T-cell (primary cell): ENCODE results near the gene PLRG1. TPM values are rescaled to one million over a fixed set of nuclear protein-coding genes. Genes with fewer than 3 reads are reported as not detected.

Experiments used
- ATAC-seq, 4 experiments: fragments of 200-7000 bp in 3 of 4; fragments of 150-1000 bp in 1 of 4; cut with Tn5 transposase; replicated peaks in 1 of 4; 1 replicate in 3 of 4; 2 replicates in 1 of 4; pipeline ENCODE4 v1.10.0; 2021; ENCODE audit warnings: moderate library complexity in 3 of 4, mild to moderate bottlenecking in 2 of 4, moderate number of reproducible peaks in 1 of 4
- CTCF ChIA-PET, 2 donors: fragments of 300-600 bp; sonication (Branson Sonifier 250); formaldehyde crosslinking; loops; one replicate each; lab custom pipeline; 2022; ENCODE audit warnings: antibody characterized with exemption in 2 of 2; lab: Charles Lee
- POLR2A ChIA-PET, 2 donors: fragments of 300-600 bp; sonication (Branson Sonifier 250); formaldehyde crosslinking; loops; one replicate each; lab custom pipeline; 2022; ENCODE audit warnings: antibody characterized with exemption in 2 of 2; lab: Charles Lee
- DNase-seq, 35 experiments: peaks; one replicate each; pipeline versions ENCODE4 v3.0.0 to v3.0.0-alpha.2; 2013 to 2023
- H3K27ac ChIP-seq: one replicate; pipeline ENCODE4 v1.5.1; 2013; ENCODE audit warnings: low read length
- H3K27me3 ChIP-seq, 2 experiments: replicated peaks in 1 of 2; 1 replicate in 1 of 2; 2 replicates in 1 of 2; pipeline versions ENCODE4 v1.6.1 to v1.7.0; 2013; ENCODE audit warnings: low read length in 1 of 2, mixed read lengths in 1 of 2; ENCODE audit not compliant: control insufficient read depth in 2 of 2, insufficient read depth in 2 of 2; ENCODE audit errors: extremely low read depth in 1 of 2
- H3K36me3 ChIP-seq, 2 donors: 1 replicate in 1 of 2; 2 replicates in 1 of 2; pipeline versions ENCODE4 v1.6.1 to v1.7.0; 2013; ENCODE audit warnings: low read length in 1 of 2; ENCODE audit not compliant: control insufficient read depth in 2 of 2, insufficient read depth in 1 of 2; ENCODE audit errors: extremely low read depth in 1 of 2
- H3K4me1 ChIP-seq, 2 experiments: 1 replicate in 1 of 2; 2 replicates in 1 of 2; pipeline versions ENCODE4 v1.6.1 to v1.7.0; 2013; ENCODE audit warnings: low read length in 2 of 2, mixed read lengths in 1 of 2; ENCODE audit not compliant: insufficient read depth in 2 of 2, control insufficient read depth in 1 of 2; ENCODE audit errors: extremely low read depth in 1 of 2
- H3K4me3 ChIP-seq, 2 donors: 1 replicate in 1 of 2; 2 replicates in 1 of 2; pipeline versions ENCODE4 v1.5.1 to v1.7.0; 2013; ENCODE audit warnings: mild to moderate bottlenecking in 2 of 2, low read length in 1 of 2, moderate library complexity in 1 of 2; ENCODE audit not compliant: control insufficient read depth in 1 of 2; ENCODE audit errors: extremely low read depth in 1 of 2
- H3K9me3 ChIP-seq: 2 replicates; pipeline ENCODE4 v1.7.0; 2013
- H3K27ac Mint-ChIP-seq, 2 donors: one replicate each; pipeline ENCODE4 v1.8.0; 2020 to 2021; ENCODE audit warnings: mild to moderate bottlenecking in 2 of 2, mixed read lengths in 2 of 2
- H3K27me3 Mint-ChIP-seq, 2 donors: one replicate each; pipeline ENCODE4 v1.8.0; 2021 to 2022; ENCODE audit warnings: mixed read lengths in 2 of 2
- H3K36me3 Mint-ChIP-seq: one replicate; pipeline ENCODE4 v1.8.0; 2021; ENCODE audit warnings: mixed read lengths
- H3K4me1 Mint-ChIP-seq, 3 donors: one replicate each; pipeline ENCODE4 v1.8.0; 2020 to 2022; ENCODE audit warnings: mixed read lengths in 3 of 3, mild to moderate bottlenecking in 1 of 3
- H3K4me3 Mint-ChIP-seq, 3 donors: one replicate each; pipeline ENCODE4 v1.8.0; 2020 to 2022; ENCODE audit warnings: mild to moderate bottlenecking in 3 of 3, mixed read lengths in 3 of 3, moderate library complexity in 3 of 3
- H3K9me3 Mint-ChIP-seq, 3 donors: one replicate each; pipeline ENCODE4 v1.8.0; 2020 to 2022; ENCODE audit warnings: mixed read lengths in 3 of 3
- WGBS: methylation state at CpG from one replicate; pipeline ENCODE4 v1.1.5; 2013; ENCODE audit warnings: missing lambda C conversion rate; ENCODE audit not compliant: insufficient coverage; 5-methylcytosine and 5-hydroxymethylcytosine counted together
- total RNA-seq, 35 experiments: library from RNA in 6 of 35; stranded (reverse) in 6 of 35; fragments of 120-200 nt in 1 of 35; gene quantifications; one replicate each; pipeline versions ENCODE4 v1.2.1 to v1.2.4 and lab custom pipeline; 2013 to 2026

The PLRG1 gene
- total RNA-seq, 5 donors from 2014 or later (not counting 1 experiment from before 2014, with no cell fraction given), result 58.7 to 77.4 (median 62.7) TPM

DNA sequence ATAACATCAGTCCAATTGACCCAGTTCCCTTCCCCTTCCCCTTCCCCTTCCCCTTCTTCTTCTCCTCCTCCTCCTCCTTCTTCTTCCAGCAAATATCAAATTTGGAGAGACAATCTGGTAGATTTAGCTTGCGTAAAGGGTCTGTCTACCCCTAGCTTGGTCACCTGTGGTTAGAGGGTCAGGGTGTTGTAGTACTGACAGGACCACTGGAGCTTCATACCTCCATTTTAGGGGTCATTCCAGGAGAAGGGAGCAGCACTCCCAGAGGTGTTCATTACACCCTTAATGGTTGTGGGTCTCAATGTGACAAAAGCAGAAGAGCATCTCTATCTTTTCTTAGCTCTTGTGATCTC, 8.9 kb upstream of the PLRG1 start:
- Histone ChIP-seq H3K27me3 (peaks cover 0 to 2% of the 10 kb centered on the region in 2 experiments), H3K9me3 (no peaks in the 10 kb centered on the region), H3K4me1 (no peaks in the 10 kb centered on the region), H3K27ac (no peak overlapping the region), H3K36me3 (no peaks in the 10 kb centered on the region), H3K4me3 (no peak overlapping the region)
- DNase-seq (no peak), ATAC-seq (no peak)
- Mint-ChIP-seq H3K27me3 (peaks cover 2 to 17% of the 10 kb centered on the region in 2 donors), H3K9me3 (no peaks in the 10 kb centered on the region), H3K36me3 (no peaks in the 10 kb centered on the region), H3K27ac (no peak overlapping the region), H3K4me3 (no peak overlapping the region), H3K4me1 (no peaks in the 10 kb centered on the region)
- no CpG with 5 or more reads among the region's 1 CpG for WGBS
- ChIA-PET POLR2A (interaction anchor here in 1 of 2 donors (0.8 kb wide), 1 partner anchor 10 kb away, joined by 17 read pairs; no protein-coding TSS in a partner anchor), CTCF (interaction anchor here (0.6 to 1.4 kb wide), 9 partner anchors 9 to 812 kb away, joined by 3 to 11 read pairs (median 4); partner anchors contain the start of gene PLRG1 (in 2 of the 2))

DNA sequence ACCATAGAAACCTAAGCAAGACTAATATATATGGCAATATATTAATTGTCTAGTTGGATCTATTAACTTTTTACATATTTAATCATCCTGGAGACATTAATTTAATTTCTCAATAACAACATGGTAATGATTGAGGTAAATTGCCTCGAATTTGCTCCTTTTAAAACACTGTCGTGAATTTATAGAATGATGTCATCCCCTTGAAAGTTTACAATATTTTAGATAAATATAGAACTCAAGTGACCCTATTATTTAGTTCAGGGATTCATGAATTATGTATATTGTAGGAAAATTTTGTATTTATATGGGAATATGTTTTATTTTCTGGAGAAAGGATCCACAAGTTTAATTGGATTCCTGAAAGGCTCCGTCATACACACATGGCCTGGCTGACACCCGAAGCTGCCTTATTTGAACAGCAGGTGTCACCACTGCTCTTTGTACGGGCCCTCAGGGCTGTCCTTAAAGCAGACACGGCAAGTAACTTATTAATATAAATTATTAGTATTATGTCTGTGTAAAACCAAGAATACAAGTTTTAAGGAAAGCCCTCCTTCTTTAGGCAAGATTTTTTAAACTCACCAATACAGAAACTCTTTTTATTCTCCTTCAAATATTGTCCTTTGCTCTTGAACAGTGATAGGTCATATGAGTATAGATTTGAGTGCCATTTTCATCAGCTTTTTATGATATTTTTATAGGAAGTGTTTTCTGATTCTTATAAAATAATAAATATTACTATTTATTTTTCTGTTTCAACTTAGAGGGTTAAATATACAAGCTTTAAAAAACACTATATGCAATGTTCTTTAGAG, 1.9 kb upstream of the PLRG1 start:
- peaks cover 0 to under 1% of the 10 kb centered on the region in 2 donors for H3K27me3 Mint-ChIP-seq
- H3K4me3 ChIP-seq, result no peak overlapping the region
- no CpG with 5 or more reads among the region's 6 CpGs for WGBS

DNA sequence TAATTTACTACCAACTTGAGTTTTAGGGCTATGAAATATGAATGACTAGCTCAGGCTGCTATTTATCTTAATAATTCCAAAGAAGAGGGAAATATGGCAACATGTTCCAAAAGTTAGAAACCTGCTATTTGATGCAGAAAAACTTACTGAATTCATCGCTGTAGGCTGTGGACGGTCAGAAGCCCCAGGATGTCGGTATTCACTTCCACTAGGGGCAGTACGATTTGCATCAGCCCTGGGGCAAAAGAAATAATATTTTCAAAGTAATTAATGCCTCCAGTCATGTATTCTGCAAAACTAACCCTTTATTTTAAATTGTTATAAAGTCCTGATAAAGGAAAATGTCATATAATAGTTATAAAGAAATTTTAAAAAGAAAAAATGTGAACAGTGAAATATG, 4.5 kb downstream of the PLRG1 start:
- WGBS, result no CpG with 5 or more reads among the region's 4 CpGs
- Mint-ChIP-seq H3K9me3 (no peaks in the 10 kb centered on the region), H3K27me3 (no peaks in the 10 kb centered on the region), H3K4me1 (peaks cover 21 to 26% (median 25%) of the 10 kb centered on the region in 3 donors), H3K4me3 (no peak overlapping the region), H3K27ac (no peak overlapping the region), H3K36me3 (peaks cover 42% of the 10 kb centered on the region)
- DNase-seq (no peak), ATAC-seq (no peak)
- no peaks in the 10 kb centered on the region for H3K27me3 ChIP-seq
- H3K9me3 ChIP-seq, result no peaks in the 10 kb centered on the region
- ChIA-PET POLR2A (no interaction called here), CTCF (no interaction called here)
- no peak overlapping the region for H3K27ac ChIP-seq
- no peak overlapping the region for H3K4me3 ChIP-seq
- H3K4me1 ChIP-seq, result peaks cover 12 to 18% of the 10 kb centered on the region in 2 experiments
- peaks cover 0 to 54% of the 10 kb centered on the region in 2 donors for H3K36me3 ChIP-seq

More for the DNA sequence above, 1.9 kb upstream of the PLRG1 start:
- H3K4me3 Mint-ChIP-seq, result no peak overlapping the region
- Histone ChIP-seq H3K36me3 (peaks cover 0 to 6% of the 10 kb centered on the region in 2 donors), H3K27ac (no peak overlapping the region), H3K9me3 (no peaks in the 10 kb centered on the region), H3K27me3 (no peaks in the 10 kb centered on the region), H3K4me1 (peaks cover 14 to 20% of the 10 kb centered on the region in 2 experiments)
- peak; percentile 39 to 84 (median 59) for DNase-seq
- H3K36me3 Mint-ChIP-seq, result peaks cover 9% of the 10 kb centered on the region
- CTCF ChIA-PET, result interaction anchor here (0.6 to 6.1 kb wide), 16 partner anchors 8 to 1401 kb away, joined by 3 to 70 read pairs (median 4); partner anchors contain the start of genes CTSO (in 1 of the 2), FGB (in 1 of the 2) and MAP9 (in 1 of the 2)
- peak; percentile 39 to 41 (median 40) for ATAC-seq
- POLR2A ChIA-PET, result interaction anchor here (0.5 to 1.1 kb wide), 2 partner anchors 11 to 128 kb away, joined by 3 to 4 read pairs; no protein-coding TSS in a partner anchor
- H3K9me3 Mint-ChIP-seq, result no peaks in the 10 kb centered on the region
- peaks cover 21 to 33% (median 31%) of the 10 kb centered on the region in 3 donors for H3K4me1 Mint-ChIP-seq
- no peak overlapping the region for H3K27ac Mint-ChIP-seq

DNA sequence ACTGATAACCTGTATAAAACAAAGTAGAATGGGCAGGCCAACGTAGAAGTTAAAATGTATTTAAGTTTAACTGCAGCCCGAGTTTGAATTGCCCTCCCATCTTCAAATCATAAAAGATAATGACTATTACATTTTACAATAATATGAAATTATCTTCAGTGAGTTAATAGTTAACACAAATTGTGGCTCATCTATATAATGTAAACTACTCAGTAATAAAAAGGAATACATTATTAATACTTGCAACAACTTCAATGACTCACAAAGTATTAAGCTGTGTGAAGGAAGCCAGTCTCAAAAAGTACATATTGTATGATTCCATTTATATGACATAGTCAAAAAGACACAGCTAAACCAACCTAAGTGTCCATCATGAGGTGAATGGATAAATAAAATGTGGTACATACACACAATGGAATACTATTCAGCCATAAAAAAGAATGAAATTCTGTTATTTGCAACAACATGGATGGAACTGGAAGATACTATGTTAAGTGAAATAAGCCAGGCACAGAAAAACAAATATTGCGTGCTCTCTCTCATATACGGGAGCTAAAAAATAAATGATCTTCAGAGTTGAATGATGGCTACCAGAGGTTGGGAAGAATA, 7.8 kb downstream of the PLRG1 start:
- no peaks in the 10 kb centered on the region for H3K9me3 ChIP-seq
- Mint-ChIP-seq H3K4me1 (peaks cover 0 to 4% (median 2%) of the 10 kb centered on the region in 3 donors), H3K9me3 (no peaks in the 10 kb centered on the region), H3K4me3 (no peak overlapping the region), H3K27me3 (no peaks in the 10 kb centered on the region), H3K27ac (no peak overlapping the region), H3K36me3 (peaks cover 55% of the 10 kb centered on the region)
- H3K36me3 ChIP-seq, result peaks cover 0 to 73% of the 10 kb centered on the region in 2 donors
- H3K4me1 ChIP-seq, result no peaks in the 10 kb centered on the region
- no peak overlapping the region for H3K4me3 ChIP-seq
- no peak overlapping the region for H3K27ac ChIP-seq
- DNase-seq (no peak), ATAC-seq (no peak)
- WGBS, result 100% methylated on average over 2 of the region's 4 CpGs
- ChIA-PET POLR2A (no interaction called here), CTCF (no interaction called here)
- no peaks in the 10 kb centered on the region for H3K27me3 ChIP-seq

DNA sequence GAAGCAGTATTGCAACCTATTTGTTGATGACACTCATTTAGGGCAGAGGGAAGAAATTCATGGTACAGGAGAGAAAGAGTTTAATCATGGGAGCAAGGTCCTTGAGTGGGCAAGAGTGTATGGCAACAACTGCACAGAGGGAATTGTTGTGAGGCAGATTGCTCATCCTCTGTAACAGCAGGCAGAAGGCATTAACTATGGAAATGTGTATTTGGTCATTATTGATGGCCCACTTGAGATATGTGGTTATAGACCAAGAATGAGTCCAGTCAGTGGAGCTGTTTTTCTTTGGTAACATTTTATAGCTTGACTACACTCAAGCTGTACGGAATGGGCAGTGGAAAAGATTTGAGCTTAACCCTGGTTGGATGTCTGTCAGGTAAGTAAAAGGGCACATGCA, 15.9 kb downstream of the PLRG1 start:
- Mint-ChIP-seq H3K27me3 (no peaks in the 10 kb centered on the region), H3K9me3 (no peaks in the 10 kb centered on the region), H3K4me3 (no peak overlapping the region), H3K27ac (peak overlapping the region in 1 of 2 donors; percentile 8), H3K4me1 (peaks cover 0 to 6% (median 0%) of the 10 kb centered on the region in 3 donors), H3K36me3 (peaks cover 13% of the 10 kb centered on the region)
- Histone ChIP-seq H3K4me3 (no peak overlapping the region), H3K27ac (no peak overlapping the region), H3K27me3 (no peaks in the 10 kb centered on the region), H3K9me3 (no peaks in the 10 kb centered on the region), H3K36me3 (peaks cover 0 to 22% of the 10 kb centered on the region in 2 donors), H3K4me1 (no peaks in the 10 kb centered on the region)
- ATAC-seq, result no peak
- POLR2A ChIA-PET, result interaction anchor here in 1 of 2 donors (0.5 kb wide), 1 partner anchor 14 kb away, joined by 4 read pairs; no protein-coding TSS in a partner anchor
- no peak for DNase-seq
- CTCF ChIA-PET, result no interaction called here
- no CpG with 5 or more reads among the region's 1 CpG for WGBS
